ENCODE measurements around the gene PCAT7.

Gene PCAT7

DNA sequence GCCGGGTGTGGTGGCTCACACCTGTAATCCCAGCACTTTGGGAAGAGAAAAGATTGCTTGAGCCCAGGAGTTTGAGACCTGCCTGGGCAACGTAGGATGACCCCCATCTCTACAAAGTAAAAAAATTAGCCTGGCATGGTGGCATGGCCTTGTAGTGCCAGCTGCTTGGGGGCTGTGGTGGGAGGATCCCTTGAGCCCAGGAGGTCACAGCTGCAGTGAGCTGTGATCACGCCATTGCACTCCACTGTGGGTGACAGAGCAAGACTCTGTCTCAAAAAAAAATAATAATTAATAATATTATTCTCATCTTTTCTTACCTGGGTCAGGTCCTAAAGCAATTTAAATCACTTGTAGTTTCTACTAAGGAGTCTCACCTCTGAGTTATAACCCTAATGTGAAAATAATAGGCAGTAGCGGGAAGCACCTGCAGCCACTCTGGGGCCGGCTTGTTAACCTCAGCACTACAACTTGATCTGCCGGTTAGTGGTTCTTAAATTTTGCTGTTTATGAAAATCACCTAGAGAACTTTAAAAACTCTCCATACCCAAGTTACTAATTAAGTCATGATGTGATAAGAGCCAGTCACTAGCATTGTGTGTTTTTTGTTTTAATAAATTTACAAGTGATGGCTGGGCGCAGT lies 29.4 kb upstream of the PCAT7 start:
- TF ChIP-seq, protein P1, sequence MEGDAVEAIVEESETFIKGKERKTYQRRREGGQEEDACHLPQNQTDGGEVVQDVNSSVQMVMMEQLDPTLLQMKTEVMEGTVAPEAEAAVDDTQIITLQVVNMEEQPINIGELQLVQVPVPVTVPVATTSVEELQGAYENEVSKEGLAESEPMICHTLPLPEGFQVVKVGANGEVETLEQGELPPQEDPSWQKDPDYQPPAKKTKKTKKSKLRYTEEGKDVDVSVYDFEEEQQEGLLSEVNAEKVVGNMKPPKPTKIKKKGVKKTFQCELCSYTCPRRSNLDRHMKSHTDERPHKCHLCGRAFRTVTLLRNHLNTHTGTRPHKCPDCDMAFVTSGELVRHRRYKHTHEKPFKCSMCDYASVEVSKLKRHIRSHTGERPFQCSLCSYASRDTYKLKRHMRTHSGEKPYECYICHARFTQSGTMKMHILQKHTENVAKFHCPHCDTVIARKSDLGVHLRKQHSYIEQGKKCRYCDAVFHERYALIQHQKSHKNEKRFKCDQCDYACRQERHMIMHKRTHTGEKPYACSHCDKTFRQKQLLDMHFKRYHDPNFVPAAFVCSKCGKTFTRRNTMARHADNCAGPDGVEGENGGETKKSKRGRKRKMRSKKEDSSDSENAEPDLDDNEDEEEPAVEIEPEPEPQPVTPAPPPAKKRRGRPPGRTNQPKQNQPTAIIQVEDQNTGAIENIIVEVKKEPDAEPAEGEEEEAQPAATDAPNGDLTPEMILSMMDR (IDR thresholded peaks at IDR 0.05; ENCODE audit: insufficient read depth, low read depth, low read length, missing control alignments): no peak
- no peak for DNase-seq (ENCODE audit: low read depth)
- no peak overlapping the region for H3K4me3 ChIP-seq (ENCODE audit: low read length)

DNA sequence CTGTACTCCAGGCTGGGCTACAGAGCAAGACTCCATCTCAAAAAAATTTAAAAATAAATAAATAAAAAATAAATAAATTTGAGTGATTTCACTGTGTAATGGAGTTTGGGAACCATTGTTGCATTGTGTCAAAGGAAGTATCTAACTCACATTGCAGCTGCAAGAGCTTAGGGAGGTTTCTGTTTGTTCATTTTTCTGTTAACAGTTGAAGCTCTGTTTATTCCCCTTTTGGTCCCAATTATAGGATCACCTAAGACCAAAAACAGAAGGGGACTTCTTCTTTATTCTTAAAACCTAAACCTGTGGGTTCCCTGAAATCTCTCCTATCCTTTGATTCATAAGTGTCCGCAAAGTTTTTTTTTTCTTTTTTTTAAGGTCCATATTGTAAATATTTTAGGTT lies 28.6 kb upstream of the PCAT7 start:
- TF ChIP-seq, protein P1 (IDR thresholded peaks at IDR 0.05; ENCODE audit: insufficient read depth, low read depth, low read length, missing control alignments): no peak
- no peak for DNase-seq (ENCODE audit: low read depth)
- no peak overlapping the region for H3K4me3 ChIP-seq (ENCODE audit: low read length)

DNA sequence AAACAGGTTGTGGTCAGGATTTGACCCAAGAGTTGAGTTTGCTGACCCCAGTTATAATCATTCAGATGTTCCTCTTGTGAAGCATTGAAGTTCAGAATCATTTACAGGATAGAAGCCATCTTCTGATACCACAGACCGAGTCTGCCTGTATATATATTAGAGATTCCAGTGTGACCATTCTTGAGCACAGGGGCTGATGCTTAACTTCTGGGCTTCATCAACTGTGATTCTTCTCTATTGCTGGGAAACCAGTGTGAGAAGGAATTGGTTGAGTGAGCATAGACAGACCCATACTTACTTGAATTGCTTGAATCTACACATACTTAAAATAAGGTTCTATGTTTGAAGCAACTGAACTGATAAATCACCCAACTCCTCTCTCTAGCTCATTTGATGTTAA lies 27.9 kb upstream of the PCAT7 start:
- DNase-seq (ENCODE audit: low read depth): no peak
- no peak overlapping the region for H3K4me3 ChIP-seq (ENCODE audit: low read length)
- TF ChIP-seq, protein P1 (IDR thresholded peaks at IDR 0.05; ENCODE audit: insufficient read depth, low read depth, low read length, missing control alignments): no peak

DNA sequence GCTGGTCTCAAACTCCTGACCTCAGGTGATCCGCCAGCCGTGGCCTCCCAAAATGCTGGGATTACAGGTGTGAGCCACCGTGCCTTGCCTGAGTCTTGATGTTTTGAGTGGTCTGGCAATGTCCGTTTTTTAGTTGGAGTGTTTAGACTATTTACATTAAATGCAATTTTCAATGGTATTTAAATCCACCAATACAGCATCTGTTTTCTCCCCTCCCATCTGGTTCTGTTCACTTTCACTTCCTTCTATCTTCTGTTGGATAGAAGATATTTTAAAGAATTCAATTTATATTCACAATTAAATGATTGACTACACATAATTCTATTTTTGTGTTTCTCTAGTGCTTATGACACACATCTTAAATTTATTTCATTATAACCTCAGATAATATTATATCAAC lies 26.0 kb upstream of the PCAT7 start:
- no peak for DNase-seq (ENCODE audit: low read depth)
- H3K4me3 ChIP-seq (ENCODE audit: low read length): no peak overlapping the region
- TF ChIP-seq, protein P1 (IDR thresholded peaks at IDR 0.05; ENCODE audit: insufficient read depth, low read depth, low read length, missing control alignments): no peak

DNA sequence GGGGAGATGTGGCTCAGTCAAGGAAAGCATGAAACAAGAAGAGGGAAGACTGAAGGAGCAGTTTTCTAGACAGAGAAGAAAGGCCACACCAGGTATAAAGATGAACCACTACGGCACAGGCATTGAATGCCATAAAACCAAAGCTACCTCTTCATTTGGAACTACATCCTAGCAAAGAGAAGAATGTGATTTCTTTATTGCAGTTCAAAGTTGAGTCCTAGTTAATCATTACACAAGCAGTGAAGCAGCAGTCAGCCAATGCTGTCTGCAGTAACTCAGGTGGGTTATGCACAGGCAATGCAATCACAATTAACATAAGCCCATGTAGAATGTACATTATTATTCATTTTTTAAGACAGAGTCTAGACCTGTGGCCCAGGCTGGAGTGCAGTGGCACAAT lies 21.7 kb upstream of the PCAT7 start:
- TF ChIP-seq, protein P1 (IDR thresholded peaks at IDR 0.05; ENCODE audit: insufficient read depth, low read depth, low read length, missing control alignments): no peak
- no peak for DNase-seq (ENCODE audit: low read depth)
- H3K4me3 ChIP-seq (ENCODE audit: low read length): no peak overlapping the region

DNA sequence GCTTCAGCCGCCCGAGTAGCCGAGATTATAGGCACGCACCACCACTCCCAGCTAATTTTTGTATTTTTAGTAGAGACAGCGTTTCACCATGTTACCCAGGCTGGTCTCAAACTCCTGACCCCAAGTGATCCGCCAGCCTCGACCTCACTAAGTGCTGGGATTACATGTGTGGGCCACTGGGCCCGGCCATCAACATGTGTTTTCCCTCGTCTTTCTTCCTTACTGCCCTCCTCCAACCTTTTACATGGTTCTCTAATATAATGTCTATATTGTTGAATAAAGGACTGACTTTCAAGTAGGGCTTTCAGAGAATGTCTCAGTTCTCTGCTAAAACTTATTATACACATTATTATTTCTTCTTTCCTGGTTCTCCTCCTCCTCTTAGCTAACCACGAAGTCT lies 21.3 kb upstream of the PCAT7 start:
- DNase-seq (ENCODE audit: low read depth): no peak
- TF ChIP-seq, protein P1 (IDR thresholded peaks at IDR 0.05; ENCODE audit: insufficient read depth, low read depth, low read length, missing control alignments): no peak
- no peak overlapping the region for H3K4me3 ChIP-seq (ENCODE audit: low read length)

DNA sequence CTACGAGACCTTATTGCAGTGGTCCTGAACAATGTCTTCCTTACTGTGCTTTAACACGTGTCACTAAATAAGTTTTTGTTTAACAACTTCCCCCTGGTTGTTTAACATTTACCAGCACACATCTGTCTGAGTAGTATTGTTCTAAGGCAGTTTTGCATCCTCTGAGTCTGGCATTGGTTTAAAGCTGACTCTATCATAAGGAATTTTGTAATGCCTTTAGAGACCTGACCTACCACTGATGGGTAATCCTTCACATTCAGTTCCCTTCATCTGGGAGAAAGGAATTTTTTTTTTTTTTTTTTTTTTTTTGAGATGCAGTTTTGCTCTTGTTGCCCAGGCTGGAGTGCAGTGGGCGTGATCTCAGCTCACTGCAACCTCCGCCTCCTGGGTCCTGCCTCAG lies 20.0 kb upstream of the PCAT7 start:
- H3K4me3 ChIP-seq (ENCODE audit: low read length): no peak overlapping the region
- TF ChIP-seq, protein P1 (IDR thresholded peaks at IDR 0.05; ENCODE audit: insufficient read depth, low read depth, low read length, missing control alignments): no peak
- no peak for DNase-seq (ENCODE audit: low read depth)

Data from epithelial cell of esophagus (primary cell).